ENCODE data around the gene DLGAP1.
"Not testable (repeated sequence)": the region's sequence is repeated elsewhere in the genome, so short reads cannot be mapped to it uniquely, and the experiment has no call there.

DNA sequence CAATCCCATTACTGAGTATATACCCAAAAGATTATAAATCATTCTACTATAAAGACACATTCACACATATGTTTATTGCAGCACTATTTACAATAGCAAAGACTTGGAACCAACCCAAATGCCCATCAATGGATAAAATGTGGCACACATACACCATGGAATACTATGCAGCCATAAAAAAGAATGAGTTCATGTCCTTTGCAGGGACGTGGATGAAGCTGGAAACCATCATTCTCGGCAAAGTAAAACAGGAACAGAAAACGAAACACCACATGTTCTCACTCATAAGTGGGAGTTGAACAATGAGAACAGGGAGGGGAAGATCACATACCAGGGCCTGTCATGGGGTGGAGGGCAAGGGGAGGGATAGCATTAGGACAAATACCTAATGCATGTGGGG, 167.8 kb downstream of the DLGAP1 start:
- not testable (repeated sequence) for TF ChIP-seq TAF1 (conservative IDR thresholded peaks at IDR 0.05); RXRA (IDR thresholded peaks at IDR 0.05); GABPA (IDR thresholded peaks at IDR 0.05 in 1 of 2, conservative IDR thresholded peaks at IDR 0.05 in 1 of 2); RAD21 (IDR thresholded peaks at IDR 0.05); YY1 (IDR thresholded peaks at IDR 0.05); SP1 (IDR thresholded peaks at IDR 0.05)
- TF ChIP-seq, protein P1, sequence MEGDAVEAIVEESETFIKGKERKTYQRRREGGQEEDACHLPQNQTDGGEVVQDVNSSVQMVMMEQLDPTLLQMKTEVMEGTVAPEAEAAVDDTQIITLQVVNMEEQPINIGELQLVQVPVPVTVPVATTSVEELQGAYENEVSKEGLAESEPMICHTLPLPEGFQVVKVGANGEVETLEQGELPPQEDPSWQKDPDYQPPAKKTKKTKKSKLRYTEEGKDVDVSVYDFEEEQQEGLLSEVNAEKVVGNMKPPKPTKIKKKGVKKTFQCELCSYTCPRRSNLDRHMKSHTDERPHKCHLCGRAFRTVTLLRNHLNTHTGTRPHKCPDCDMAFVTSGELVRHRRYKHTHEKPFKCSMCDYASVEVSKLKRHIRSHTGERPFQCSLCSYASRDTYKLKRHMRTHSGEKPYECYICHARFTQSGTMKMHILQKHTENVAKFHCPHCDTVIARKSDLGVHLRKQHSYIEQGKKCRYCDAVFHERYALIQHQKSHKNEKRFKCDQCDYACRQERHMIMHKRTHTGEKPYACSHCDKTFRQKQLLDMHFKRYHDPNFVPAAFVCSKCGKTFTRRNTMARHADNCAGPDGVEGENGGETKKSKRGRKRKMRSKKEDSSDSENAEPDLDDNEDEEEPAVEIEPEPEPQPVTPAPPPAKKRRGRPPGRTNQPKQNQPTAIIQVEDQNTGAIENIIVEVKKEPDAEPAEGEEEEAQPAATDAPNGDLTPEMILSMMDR (IDR thresholded peaks at IDR 0.05; ENCODE audit: low read depth, low read length, missing input control): not testable (repeated sequence)
- TF ChIP-seq, protein P2, sequence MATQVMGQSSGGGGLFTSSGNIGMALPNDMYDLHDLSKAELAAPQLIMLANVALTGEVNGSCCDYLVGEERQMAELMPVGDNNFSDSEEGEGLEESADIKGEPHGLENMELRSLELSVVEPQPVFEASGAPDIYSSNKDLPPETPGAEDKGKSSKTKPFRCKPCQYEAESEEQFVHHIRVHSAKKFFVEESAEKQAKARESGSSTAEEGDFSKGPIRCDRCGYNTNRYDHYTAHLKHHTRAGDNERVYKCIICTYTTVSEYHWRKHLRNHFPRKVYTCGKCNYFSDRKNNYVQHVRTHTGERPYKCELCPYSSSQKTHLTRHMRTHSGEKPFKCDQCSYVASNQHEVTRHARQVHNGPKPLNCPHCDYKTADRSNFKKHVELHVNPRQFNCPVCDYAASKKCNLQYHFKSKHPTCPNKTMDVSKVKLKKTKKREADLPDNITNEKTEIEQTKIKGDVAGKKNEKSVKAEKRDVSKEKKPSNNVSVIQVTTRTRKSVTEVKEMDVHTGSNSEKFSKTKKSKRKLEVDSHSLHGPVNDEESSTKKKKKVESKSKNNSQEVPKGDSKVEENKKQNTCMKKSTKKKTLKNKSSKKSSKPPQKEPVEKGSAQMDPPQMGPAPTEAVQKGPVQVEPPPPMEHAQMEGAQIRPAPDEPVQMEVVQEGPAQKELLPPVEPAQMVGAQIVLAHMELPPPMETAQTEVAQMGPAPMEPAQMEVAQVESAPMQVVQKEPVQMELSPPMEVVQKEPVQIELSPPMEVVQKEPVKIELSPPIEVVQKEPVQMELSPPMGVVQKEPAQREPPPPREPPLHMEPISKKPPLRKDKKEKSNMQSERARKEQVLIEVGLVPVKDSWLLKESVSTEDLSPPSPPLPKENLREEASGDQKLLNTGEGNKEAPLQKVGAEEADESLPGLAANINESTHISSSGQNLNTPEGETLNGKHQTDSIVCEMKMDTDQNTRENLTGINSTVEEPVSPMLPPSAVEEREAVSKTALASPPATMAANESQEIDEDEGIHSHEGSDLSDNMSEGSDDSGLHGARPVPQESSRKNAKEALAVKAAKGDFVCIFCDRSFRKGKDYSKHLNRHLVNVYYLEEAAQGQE (IDR thresholded peaks at IDR 0.05): not testable (repeated sequence)

Measured in liver (tissue), 3 donors.